Measurements from ENCODE around the gene NDUFB2.

NDUFB2 gene

DNA sequence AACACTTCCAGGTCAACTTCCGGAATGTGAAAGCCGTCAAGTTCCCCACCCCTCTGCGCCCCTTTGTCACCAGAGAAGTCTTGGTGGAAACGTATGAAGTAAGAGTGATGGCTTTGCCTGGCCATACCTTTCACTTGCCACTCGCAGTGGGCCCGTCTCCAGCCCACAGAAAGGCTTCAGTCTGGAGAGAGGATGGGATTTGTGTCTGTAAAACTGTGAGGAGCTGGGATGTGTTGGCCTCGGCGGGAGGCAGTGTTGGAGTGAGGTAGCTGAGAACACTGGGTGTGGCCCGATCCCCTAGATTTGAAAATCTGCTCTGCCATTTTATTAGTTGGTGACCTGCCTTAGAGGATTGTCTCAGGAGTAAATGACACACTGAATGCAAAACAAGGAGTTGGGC, 17.3 kb upstream of the NDUFB2 start:
- TF ChIP-seq, protein P1, sequence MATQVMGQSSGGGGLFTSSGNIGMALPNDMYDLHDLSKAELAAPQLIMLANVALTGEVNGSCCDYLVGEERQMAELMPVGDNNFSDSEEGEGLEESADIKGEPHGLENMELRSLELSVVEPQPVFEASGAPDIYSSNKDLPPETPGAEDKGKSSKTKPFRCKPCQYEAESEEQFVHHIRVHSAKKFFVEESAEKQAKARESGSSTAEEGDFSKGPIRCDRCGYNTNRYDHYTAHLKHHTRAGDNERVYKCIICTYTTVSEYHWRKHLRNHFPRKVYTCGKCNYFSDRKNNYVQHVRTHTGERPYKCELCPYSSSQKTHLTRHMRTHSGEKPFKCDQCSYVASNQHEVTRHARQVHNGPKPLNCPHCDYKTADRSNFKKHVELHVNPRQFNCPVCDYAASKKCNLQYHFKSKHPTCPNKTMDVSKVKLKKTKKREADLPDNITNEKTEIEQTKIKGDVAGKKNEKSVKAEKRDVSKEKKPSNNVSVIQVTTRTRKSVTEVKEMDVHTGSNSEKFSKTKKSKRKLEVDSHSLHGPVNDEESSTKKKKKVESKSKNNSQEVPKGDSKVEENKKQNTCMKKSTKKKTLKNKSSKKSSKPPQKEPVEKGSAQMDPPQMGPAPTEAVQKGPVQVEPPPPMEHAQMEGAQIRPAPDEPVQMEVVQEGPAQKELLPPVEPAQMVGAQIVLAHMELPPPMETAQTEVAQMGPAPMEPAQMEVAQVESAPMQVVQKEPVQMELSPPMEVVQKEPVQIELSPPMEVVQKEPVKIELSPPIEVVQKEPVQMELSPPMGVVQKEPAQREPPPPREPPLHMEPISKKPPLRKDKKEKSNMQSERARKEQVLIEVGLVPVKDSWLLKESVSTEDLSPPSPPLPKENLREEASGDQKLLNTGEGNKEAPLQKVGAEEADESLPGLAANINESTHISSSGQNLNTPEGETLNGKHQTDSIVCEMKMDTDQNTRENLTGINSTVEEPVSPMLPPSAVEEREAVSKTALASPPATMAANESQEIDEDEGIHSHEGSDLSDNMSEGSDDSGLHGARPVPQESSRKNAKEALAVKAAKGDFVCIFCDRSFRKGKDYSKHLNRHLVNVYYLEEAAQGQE (IDR thresholded peaks at IDR 0.05; ENCODE audit: insufficient read depth in 1 of 2, low read depth in 2 of 2, low read length in 2 of 2), result no peak
- TF ChIP-seq FOXP2 (optimal IDR thresholded peaks at IDR 0.05; ENCODE audit: borderline replicate concordance, extremely low read depth, extremely low read length, insufficient read depth), result no peak
- no peak for TF ChIP-seq POLR2AphosphoS5 (IDR thresholded peaks at IDR 0.05; ENCODE audit: low read depth, low read length)
- no peak for TF ChIP-seq TAF1 (IDR thresholded peaks at IDR 0.05; ENCODE audit: borderline replicate concordance, insufficient read depth, low read length)
- TF ChIP-seq SIN3A (IDR thresholded peaks at IDR 0.05; ENCODE audit: borderline replicate concordance, insufficient read depth, low read length), result no peak

DNA sequence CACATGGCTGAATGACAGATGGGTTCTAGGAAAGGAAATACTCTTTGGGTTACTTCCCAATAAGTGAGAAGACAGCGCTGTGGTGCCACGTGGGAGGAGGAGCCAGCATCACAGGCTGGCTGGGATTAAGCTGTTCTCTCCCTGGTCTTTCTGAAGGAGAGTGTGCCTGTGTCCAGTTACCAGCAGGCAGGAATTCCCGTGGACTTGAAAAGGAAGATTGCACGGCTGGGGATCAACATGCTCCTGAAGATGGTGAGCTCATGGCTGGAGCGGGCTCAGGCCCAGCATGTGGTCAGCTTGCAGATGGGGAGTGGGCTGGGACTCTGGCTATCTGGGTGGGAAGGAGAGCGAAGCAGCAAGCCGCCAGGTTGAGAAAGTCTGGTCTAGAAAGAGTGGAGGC, 15.6 kb upstream of the NDUFB2 start:
- no peak for TF ChIP-seq POLR2AphosphoS5 (IDR thresholded peaks at IDR 0.05; ENCODE audit: low read depth, low read length)
- no peak for TF ChIP-seq TAF1 (IDR thresholded peaks at IDR 0.05; ENCODE audit: borderline replicate concordance, insufficient read depth, low read length)
- TF ChIP-seq FOXP2 (optimal IDR thresholded peaks at IDR 0.05; ENCODE audit: borderline replicate concordance, extremely low read depth, extremely low read length, insufficient read depth), result no peak

DNA sequence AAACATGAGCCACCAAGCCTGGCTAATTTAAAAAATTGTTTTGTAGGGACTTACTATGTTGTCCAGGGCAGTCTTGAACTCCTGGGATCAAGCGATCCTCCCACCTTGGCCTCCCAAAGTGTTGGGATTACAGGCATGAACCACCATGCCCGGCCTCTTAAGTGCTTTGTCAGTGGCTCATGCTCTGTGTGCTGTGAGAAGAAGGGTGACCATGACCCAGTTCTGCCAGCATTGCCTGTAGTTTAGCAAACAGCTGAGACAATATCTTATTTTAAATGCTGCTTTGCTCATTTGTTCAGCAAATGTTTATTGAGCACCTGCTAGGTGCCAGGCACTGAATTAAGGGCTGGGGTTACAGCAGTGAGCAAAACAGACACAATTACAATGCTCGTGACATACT, 14.7 kb upstream of the NDUFB2 start:
- no peak for TF ChIP-seq FOXP2 (optimal IDR thresholded peaks at IDR 0.05; ENCODE audit: borderline replicate concordance, extremely low read depth, extremely low read length, insufficient read depth)
- TF ChIP-seq TAF1 (IDR thresholded peaks at IDR 0.05; ENCODE audit: borderline replicate concordance, insufficient read depth, low read length), result no peak
- TF ChIP-seq SIN3A (IDR thresholded peaks at IDR 0.05; ENCODE audit: borderline replicate concordance, insufficient read depth, low read length), result no peak
- no peak for TF ChIP-seq POLR2AphosphoS5 (IDR thresholded peaks at IDR 0.05; ENCODE audit: low read depth, low read length)
- TF ChIP-seq, protein P1 (IDR thresholded peaks at IDR 0.05; ENCODE audit: insufficient read depth in 1 of 2, low read depth in 2 of 2, low read length in 2 of 2), result no peak

DNA sequence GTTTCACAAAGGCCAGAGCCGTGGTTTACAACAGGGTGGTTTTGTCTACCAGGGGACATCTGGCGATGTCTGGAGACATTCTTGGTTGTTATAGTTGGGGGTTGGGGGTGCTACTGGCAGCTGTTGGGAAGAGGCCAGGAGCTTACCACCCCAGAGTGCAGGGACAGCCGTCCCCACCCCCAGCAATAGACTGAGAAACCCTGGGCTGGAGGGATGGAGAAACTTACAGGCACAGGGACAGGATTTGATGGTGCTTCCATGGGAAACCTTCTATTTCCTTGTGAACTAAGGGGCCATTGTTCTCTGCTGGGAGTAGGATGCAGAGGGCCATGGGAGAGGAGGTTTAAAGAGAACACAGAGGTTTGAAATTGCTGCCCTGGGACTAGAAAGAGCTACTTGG, 12.9 kb upstream of the NDUFB2 start:
- TF ChIP-seq, protein P1 (IDR thresholded peaks at IDR 0.05; ENCODE audit: insufficient read depth in 1 of 2, low read depth in 2 of 2, low read length in 2 of 2), result no peak
- TF ChIP-seq TAF1 (IDR thresholded peaks at IDR 0.05; ENCODE audit: borderline replicate concordance, insufficient read depth, low read length) (no peak), SIN3A (IDR thresholded peaks at IDR 0.05; ENCODE audit: borderline replicate concordance, insufficient read depth, low read length) (no peak), FOXP2 (optimal IDR thresholded peaks at IDR 0.05; ENCODE audit: borderline replicate concordance, extremely low read depth, extremely low read length, insufficient read depth) (no peak), POLR2AphosphoS5 (IDR thresholded peaks at IDR 0.05; ENCODE audit: low read depth, low read length) (no peak)

DNA sequence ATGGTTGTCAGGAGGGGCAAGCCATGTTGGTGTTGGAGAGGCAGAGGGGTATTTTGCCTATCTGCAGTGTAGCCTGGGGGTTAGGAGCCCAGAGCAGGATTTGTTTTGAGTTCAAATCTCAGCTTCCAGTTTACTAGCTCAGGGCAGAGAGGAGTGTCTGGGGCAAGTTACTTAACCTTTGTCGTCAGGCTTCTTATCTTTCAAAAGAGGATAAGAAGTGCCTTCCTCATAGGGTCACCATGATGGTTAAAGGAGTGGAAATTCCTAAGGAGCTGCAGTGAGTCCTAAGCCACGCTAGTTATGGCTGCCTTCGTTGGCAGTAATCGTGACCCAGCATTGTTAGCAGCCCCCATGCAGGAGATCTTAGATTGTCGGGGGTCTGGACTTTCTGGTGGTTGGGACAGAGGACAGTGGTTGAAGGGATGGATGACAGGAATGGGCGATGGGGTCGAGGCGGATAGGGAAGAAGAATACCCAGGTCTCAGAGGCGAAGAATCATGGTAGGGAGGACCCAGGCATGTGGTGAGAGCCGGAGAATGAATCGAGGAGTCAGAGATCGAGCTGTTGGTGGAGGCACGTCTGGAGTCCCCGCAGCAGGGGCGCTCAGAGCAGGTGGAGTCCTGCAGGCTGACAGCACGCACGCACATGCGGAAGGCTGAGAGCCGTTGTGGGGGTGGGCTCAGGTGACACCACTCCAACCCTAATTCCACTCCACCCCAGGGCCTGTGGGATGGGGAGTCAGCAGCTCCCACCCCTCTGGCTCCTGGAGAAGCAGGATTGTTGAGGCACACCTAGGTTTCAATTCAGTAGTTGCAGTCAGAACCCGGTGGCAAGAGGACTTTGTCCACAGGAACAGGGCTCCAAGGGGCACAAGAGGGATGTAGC, 12.2 kb upstream of the NDUFB2 start:
- TF ChIP-seq FOXP2 (optimal IDR thresholded peaks at IDR 0.05; ENCODE audit: borderline replicate concordance, extremely low read depth, extremely low read length, insufficient read depth) (no peak), SIN3A (IDR thresholded peaks at IDR 0.05; ENCODE audit: borderline replicate concordance, insufficient read depth, low read length) (no peak), TAF1 (IDR thresholded peaks at IDR 0.05; ENCODE audit: borderline replicate concordance, insufficient read depth, low read length) (no peak), POLR2AphosphoS5 (IDR thresholded peaks at IDR 0.05; ENCODE audit: low read depth, low read length) (no peak)
- TF ChIP-seq, protein P1 (IDR thresholded peaks at IDR 0.05; ENCODE audit: insufficient read depth in 1 of 2, low read depth in 2 of 2, low read length in 2 of 2), result no peak

All from PFSK-1 (cell line).